ENCODE measurements around the gene SCUBE1.
A peak's percentile ranks its signal among the peaks of the same experiment; 100 is the strongest.

DNA sequence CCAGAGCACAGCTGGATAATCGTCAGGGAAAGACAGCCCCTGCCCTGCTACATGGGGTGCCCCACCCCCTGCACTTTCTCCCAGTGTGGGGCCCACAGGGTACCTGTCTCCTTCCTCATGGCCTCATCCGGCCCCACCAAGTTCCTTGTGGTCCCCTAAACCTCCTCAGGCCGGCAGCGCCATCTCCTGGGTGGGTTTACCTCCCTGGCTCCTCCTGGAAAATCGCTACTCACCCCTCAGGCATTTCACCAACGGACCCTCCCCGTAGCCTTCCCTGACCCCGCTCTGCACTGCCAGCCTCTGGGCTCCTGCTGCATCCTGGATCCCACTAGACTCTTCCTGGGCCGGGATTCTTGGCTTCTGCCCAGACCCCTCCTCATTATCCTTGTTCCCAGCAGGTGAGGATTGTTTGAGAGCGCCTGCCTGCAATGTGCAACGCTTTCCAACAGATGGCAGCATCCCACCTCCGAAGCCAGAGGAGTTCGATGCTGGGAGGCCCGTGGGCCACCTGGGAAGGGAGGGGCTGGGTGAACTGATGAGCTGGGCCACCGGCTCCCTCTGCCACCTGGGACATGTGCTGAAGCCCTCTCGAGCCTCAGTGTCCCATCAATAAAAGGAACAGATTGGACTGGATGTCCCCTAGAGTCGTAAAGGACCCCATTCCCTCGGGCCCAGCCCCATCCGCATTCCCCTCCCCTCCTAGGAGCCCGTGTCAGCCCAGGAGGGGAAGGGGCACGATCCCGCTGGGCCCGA is 112.0 kb downstream of the SCUBE1 start:
- TF ChIP-seq, protein P1, sequence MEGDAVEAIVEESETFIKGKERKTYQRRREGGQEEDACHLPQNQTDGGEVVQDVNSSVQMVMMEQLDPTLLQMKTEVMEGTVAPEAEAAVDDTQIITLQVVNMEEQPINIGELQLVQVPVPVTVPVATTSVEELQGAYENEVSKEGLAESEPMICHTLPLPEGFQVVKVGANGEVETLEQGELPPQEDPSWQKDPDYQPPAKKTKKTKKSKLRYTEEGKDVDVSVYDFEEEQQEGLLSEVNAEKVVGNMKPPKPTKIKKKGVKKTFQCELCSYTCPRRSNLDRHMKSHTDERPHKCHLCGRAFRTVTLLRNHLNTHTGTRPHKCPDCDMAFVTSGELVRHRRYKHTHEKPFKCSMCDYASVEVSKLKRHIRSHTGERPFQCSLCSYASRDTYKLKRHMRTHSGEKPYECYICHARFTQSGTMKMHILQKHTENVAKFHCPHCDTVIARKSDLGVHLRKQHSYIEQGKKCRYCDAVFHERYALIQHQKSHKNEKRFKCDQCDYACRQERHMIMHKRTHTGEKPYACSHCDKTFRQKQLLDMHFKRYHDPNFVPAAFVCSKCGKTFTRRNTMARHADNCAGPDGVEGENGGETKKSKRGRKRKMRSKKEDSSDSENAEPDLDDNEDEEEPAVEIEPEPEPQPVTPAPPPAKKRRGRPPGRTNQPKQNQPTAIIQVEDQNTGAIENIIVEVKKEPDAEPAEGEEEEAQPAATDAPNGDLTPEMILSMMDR (IDR thresholded peaks at IDR 0.05; ENCODE audit: low read depth, low read length), result peak; percentile 91
- no peak for TF ChIP-seq POLR2A (IDR thresholded peaks at IDR 0.05; ENCODE audit: extremely low read depth, insufficient read length)
